Activated CD8-positive, alpha-beta T cell treated with anti-CD3 and anti-CD28 coated beads for 36 hours (primary cell): Measurements from ENCODE around the gene CDK5. TPM values are rescaled to one million over a fixed set of nuclear protein-coding genes. Genes with fewer than 3 reads are reported as not detected.

Source experiments
- ATAC-seq: fragments of 200-7000 bp; cut with Tn5 transposase; one replicate; pipeline ENCODE4 v1.10.0; 2021; ENCODE audit warnings: mild to moderate bottlenecking, moderate library complexity
- CTCF ChIA-PET: fragments of 350-600 bp; sonication (Branson Sonifier 250); formaldehyde crosslinking; loops from one replicate; lab custom pipeline; 2021; ENCODE audit warnings: antibody characterized with exemption; lab: Charles Lee
- POLR2A ChIA-PET: fragments of 350-600 bp; sonication (Branson Sonifier 250); formaldehyde crosslinking; loops from one replicate; lab custom pipeline; 2021; ENCODE audit warnings: antibody characterized with exemption; lab: Charles Lee
- DNase-seq: peaks from one replicate; pipeline ENCODE4 v3.0.0-alpha.2; 2020
- H3K27ac Mint-ChIP-seq: one replicate; pipeline ENCODE4 v1.8.0; 2021; ENCODE audit warnings: mild to moderate bottlenecking, mixed read lengths
- H3K27me3 Mint-ChIP-seq: one replicate; pipeline ENCODE4 v1.8.0; 2021; ENCODE audit warnings: mixed read lengths
- H3K36me3 Mint-ChIP-seq: one replicate; pipeline ENCODE4 v1.8.0; 2021; ENCODE audit warnings: low read depth, mixed read lengths
- H3K4me1 Mint-ChIP-seq: one replicate; pipeline ENCODE4 v1.8.0; 2021; ENCODE audit warnings: low read depth, mixed read lengths
- H3K4me3 Mint-ChIP-seq: one replicate; pipeline ENCODE4 v1.8.0; 2021; ENCODE audit warnings: mild to moderate bottlenecking, moderate library complexity, mixed read lengths
- H3K9me3 Mint-ChIP-seq: one replicate; pipeline ENCODE4 v1.8.0; 2021; ENCODE audit warnings: mixed read lengths
- intact Hi-C: fragments of 100-400 bp; cut with micrococcal nuclease; formaldehyde crosslinking; loops from one replicate; pipeline ENCODE4 v1.10.0; 2022
- total RNA-seq, 2 experiments: library from RNA; stranded (reverse); gene quantifications; one replicate each; pipeline ENCODE4 v1.2.3, GENCODE V29; 2021
- TF ChIP-seq, protein P1 (sequence below): fragments of 200-600 bp; IDR thresholded peaks from one replicate; pipeline ENCODE4 v1.8.0; 2022; ENCODE audit warnings: antibody characterized with exemption, mild to moderate bottlenecking

The CDK5 gene
- total RNA-seq, 2 experiments from 2014 or later, result 9.9 to 10.4 TPM

DNA sequence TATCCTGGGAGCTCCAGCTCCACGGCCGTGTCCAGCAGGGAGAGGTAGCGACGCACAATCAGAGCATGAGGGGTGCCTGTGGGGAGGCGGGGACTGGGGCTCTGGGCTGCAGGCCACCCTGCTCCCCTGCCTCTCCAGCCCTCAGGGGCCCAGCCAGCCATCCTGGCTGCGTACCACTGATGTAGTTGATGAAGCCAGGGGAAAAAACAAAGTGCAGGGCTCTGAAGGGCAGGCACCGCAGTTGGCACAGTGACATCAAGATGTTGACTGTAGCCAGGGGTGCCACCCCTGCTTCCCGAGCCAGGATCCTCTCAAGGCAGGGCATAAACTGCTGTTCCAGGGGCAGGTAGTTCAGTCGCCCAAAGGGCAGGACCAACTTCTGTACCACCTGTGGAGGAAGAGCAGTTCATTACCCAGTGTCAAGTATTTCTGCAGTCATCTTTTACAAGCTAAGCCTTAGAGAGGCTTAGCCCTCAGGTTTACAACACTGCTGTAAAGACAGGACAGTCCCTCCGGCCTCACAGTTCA lies 20.1 kb upstream of the CDK5 start:
- CTCF ChIA-PET, result interaction anchor here (1.1 to 1.3 kb wide), 3 partner anchors 10 to 67 kb away, joined by 3 to 5 read pairs (median 3); no protein-coding TSS in a partner anchor
- intact Hi-C loops, result no loop called here
- TF ChIP-seq, protein P1, sequence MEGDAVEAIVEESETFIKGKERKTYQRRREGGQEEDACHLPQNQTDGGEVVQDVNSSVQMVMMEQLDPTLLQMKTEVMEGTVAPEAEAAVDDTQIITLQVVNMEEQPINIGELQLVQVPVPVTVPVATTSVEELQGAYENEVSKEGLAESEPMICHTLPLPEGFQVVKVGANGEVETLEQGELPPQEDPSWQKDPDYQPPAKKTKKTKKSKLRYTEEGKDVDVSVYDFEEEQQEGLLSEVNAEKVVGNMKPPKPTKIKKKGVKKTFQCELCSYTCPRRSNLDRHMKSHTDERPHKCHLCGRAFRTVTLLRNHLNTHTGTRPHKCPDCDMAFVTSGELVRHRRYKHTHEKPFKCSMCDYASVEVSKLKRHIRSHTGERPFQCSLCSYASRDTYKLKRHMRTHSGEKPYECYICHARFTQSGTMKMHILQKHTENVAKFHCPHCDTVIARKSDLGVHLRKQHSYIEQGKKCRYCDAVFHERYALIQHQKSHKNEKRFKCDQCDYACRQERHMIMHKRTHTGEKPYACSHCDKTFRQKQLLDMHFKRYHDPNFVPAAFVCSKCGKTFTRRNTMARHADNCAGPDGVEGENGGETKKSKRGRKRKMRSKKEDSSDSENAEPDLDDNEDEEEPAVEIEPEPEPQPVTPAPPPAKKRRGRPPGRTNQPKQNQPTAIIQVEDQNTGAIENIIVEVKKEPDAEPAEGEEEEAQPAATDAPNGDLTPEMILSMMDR, result no peak
- H3K4me3 Mint-ChIP-seq, result peak overlapping the region; percentile 18
- peaks cover 26% of the 10 kb centered on the region for H3K4me1 Mint-ChIP-seq
- POLR2A ChIA-PET, result interaction anchor here (0.5 to 2.1 kb wide), 6 partner anchors 10 to 19 kb away, joined by 3 to 8 read pairs (median 4); partner anchors contain the start of gene SLC4A2
- no peaks in the 10 kb centered on the region for H3K27me3 Mint-ChIP-seq
- peaks cover 23% of the 10 kb centered on the region for H3K36me3 Mint-ChIP-seq
- DNase-seq (no peak), ATAC-seq (no peak)
- H3K9me3 Mint-ChIP-seq, result no peaks in the 10 kb centered on the region
- H3K27ac Mint-ChIP-seq, result peak overlapping the region; percentile 53

DNA sequence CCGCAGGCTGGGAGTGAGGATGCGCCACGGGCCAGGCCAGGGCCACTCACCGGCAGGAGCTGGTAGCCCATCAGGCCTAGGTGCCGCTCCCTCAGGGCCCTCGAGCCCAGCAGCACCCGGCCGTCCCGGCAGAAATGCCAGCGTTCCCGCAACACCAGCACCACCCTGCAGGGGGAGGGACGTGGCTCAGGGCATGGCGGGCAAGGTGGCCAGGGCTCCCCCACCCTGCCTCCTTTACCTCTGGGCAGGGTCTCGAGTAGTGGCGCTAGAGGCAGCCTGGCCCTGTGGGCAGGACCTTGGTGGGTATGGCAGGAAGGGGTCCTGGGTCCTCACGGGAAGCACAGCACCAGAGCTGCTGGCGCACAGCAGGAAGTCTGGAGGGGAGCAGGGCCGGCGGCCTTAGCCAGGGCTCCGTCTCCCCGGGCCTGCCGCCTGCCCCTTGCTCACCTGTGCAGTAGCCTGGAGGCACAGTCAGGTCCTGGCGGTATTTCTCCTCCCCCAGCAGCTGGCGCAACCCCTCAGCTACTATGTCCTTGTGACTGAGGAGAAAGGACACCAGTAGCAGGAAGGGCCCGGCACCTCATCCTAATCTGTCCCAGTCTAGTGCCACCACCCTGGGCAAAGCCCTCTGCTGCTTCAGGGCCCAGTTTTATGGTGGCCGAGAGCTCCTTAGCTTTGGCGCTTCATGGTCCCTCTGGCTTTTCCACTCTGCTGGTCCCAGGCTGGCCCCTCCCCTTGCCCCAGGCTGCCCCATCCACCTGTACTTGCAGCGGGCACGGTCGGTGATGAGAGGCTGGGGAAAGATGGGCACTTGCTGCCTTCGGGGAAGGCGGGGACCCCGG lies 19.4 kb upstream of the CDK5 start:
- ATAC-seq, result no peak
- POLR2A ChIA-PET, result interaction anchor here (0.5 to 2.1 kb wide), 6 partner anchors 8 to 26 kb away, joined by 3 to 7 read pairs (median 3); no protein-coding TSS in a partner anchor
- CTCF ChIA-PET, result interaction anchor here (1.0 to 1.3 kb wide), 6 partner anchors 10 to 67 kb away, joined by 3 to 5 read pairs (median 3); no protein-coding TSS in a partner anchor

DNA sequence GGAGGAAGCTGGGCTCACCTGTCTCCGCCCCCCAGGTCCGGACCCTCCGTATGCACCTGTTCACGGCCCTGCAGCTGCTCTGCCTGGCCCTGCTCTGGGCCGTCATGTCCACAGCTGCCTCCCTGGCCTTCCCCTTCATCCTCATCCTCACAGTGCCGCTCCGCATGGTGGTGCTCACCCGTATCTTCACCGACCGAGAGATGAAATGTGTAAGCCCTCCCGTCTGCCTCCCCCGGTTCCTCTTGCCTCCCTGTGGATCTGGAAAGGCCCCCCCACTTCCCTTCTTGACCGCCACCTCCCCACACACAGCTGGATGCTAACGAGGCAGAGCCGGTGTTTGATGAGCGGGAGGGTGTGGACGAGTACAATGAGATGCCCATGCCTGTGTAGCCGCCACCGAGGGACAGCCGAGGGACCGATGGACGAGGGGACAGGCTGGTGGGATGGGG lies 18.3 kb upstream of the CDK5 start:
- intact Hi-C loops, result no loop called here
- ATAC-seq (no peak), DNase-seq (no peak)
- ChIA-PET CTCF (interaction anchor here (1.0 to 1.2 kb wide), 4 partner anchors 16 to 35 kb away, joined by 3 read pairs; no protein-coding TSS in a partner anchor), POLR2A (interaction anchor here (1.1 to 2.1 kb wide), 3 partner anchors 8 to 25 kb away, joined by 3 to 7 read pairs (median 4); no protein-coding TSS in a partner anchor)
- Mint-ChIP-seq H3K9me3 (no peaks in the 10 kb centered on the region), H3K4me1 (peaks cover 18% of the 10 kb centered on the region), H3K27ac (no peak overlapping the region), H3K36me3 (peaks cover 22% of the 10 kb centered on the region), H3K27me3 (no peaks in the 10 kb centered on the region), H3K4me3 (no peak overlapping the region)
- TF ChIP-seq, protein P1, result no peak

More for the DNA sequence above, 19.4 kb upstream of the CDK5 start:
- DNase-seq, result no peak
- H3K27ac Mint-ChIP-seq, result no peak overlapping the region
- TF ChIP-seq, protein P1, result peak; percentile 50
- peaks cover 23% of the 10 kb centered on the region for H3K36me3 Mint-ChIP-seq
- H3K27me3 Mint-ChIP-seq, result no peaks in the 10 kb centered on the region
- H3K4me3 Mint-ChIP-seq, result no peak overlapping the region
- peaks cover 21% of the 10 kb centered on the region for H3K4me1 Mint-ChIP-seq
- intact Hi-C loops, result no loop called here
- no peaks in the 10 kb centered on the region for H3K9me3 Mint-ChIP-seq

DNA sequence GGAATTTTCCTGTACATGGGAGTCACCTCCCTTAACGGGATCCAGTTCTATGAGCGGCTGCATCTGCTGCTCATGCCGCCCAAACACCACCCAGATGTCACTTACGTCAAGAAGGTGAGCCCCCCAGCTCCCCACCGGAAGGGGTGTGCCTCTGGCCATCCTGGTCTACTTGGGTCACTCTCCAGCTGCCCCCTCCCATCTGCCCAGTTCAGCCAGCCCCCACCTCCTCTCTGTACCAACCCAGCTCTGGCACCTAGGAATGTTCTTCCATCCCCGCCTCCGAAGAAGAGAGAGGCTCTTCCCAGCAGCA lies 17.9 kb upstream of the CDK5 start:
- TF ChIP-seq, protein P1, result no peak
- DNase-seq (no peak), ATAC-seq (no peak)
- Mint-ChIP-seq H3K9me3 (no peaks in the 10 kb centered on the region), H3K4me3 (no peak overlapping the region), H3K27ac (no peak overlapping the region), H3K27me3 (no peaks in the 10 kb centered on the region), H3K4me1 (peaks cover 18% of the 10 kb centered on the region), H3K36me3 (peaks cover 20% of the 10 kb centered on the region)
- ChIA-PET POLR2A (interaction anchor here (1.7 kb wide), 1 partner anchor 10 kb away, joined by 4 read pairs; no protein-coding TSS in a partner anchor), CTCF (interaction anchor here (1.1 kb wide), 1 partner anchor 20 kb away, joined by 3 read pairs; no protein-coding TSS in a partner anchor)
- intact Hi-C loops, result no loop called here
